ENCODE results near the gene SINHCAF.

SINHCAF gene

DNA sequence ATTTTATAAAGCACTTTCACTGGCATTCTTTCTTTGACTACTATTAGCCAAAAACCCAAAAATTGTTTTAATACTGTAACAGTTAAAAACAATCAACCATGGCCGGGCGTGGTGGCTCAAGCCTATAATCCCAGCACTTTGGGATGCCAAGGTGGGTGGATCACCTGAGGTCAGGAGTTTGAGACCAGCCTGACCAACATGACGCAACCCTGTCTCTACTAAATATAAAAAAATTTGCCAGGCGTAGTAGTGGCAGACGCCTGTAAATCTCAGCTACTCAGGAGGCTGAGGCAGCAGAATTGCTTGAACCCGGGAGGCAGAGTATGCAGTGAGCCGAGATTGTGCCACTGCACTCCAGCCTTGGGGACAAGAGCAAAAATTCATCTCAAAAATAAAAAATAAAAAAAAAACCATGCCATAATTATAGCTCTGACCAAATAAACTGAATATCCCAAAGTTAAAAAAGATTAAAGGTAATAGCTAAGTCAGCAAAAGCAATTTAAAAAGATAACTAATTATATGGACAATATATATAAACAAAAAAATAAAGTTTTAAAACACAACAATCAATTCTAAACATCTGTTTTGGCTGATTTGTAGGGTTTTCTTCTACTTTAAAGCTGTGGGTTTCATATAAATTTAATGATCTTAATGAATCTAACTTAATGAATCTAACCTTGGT is 10.0 kb downstream of the SINHCAF start (continued):
- no peak for TF ChIP-seq TCF4 (CRISPR knock-in tag; IDR thresholded peaks at IDR 0.05; ENCODE audit: borderline replicate concordance)

GRCh38 chr12:31315044-31315715 is 10.8 kb downstream of the SINHCAF start:
- ATAC-seq: no peak

GRCh38 chr12:31312431-31312830 is 13.5 kb downstream of the SINHCAF start:
- no peak for TF ChIP-seq GLIS3 (CRISPR knock-in tag; IDR thresholded peaks at IDR 0.05)
- TF ChIP-seq SNAI2 (CRISPR knock-in tag; IDR thresholded peaks at IDR 0.05): no peak
- TF ChIP-seq ZC3H10 (CRISPR knock-in tag; IDR thresholded peaks at IDR 0.05): no peak
- TF ChIP-seq CSRNP3 (CRISPR knock-in tag; IDR thresholded peaks at IDR 0.05): no peak
- no peak for TF ChIP-seq ZNF8 (CRISPR knock-in tag; IDR thresholded peaks at IDR 0.05)
- no peak for TF ChIP-seq ZNF70 (CRISPR knock-in tag; IDR thresholded peaks at IDR 0.05)
- TF ChIP-seq ESRRG (CRISPR knock-in tag; IDR thresholded peaks at IDR 0.05): no peak
- no peak for TF ChIP-seq ZNF565 (CRISPR knock-in tag; conservative IDR thresholded peaks at IDR 0.05; ENCODE audit: low read depth)
- TF ChIP-seq ISL1 (CRISPR knock-in tag; IDR thresholded peaks at IDR 0.05): no peak
- no peak for TF ChIP-seq CSDC2 (CRISPR knock-in tag; IDR thresholded peaks at IDR 0.05)
- TF ChIP-seq ARNTL (CRISPR knock-in tag; IDR thresholded peaks at IDR 0.05; ENCODE audit: borderline replicate concordance, low read depth): no peak
- TF ChIP-seq OSR1 (CRISPR knock-in tag; IDR thresholded peaks at IDR 0.05): no peak
- no peak for ATAC-seq

More at GRCh38 chr12:31315044-31315715, 10.8 kb downstream of the SINHCAF start:
- no peak for TF ChIP-seq PATZ1 (CRISPR knock-in tag; IDR thresholded peaks at IDR 0.05; ENCODE audit: borderline replicate concordance)
- no peak for TF ChIP-seq ZNF565 (CRISPR knock-in tag; conservative IDR thresholded peaks at IDR 0.05; ENCODE audit: low read depth)
- TF ChIP-seq OSR1 (CRISPR knock-in tag; IDR thresholded peaks at IDR 0.05): no peak
- TF ChIP-seq TOX (CRISPR knock-in tag; IDR thresholded peaks at IDR 0.05; ENCODE audit: borderline replicate concordance): no peak
- TF ChIP-seq SNAI2 (CRISPR knock-in tag; IDR thresholded peaks at IDR 0.05): no peak
- no peak for TF ChIP-seq ISL1 (CRISPR knock-in tag; IDR thresholded peaks at IDR 0.05)
- no peak for TF ChIP-seq ESRRG (CRISPR knock-in tag; IDR thresholded peaks at IDR 0.05)
- no peak for TF ChIP-seq RARB (CRISPR knock-in tag; IDR thresholded peaks at IDR 0.05)
- TF ChIP-seq PPARA (CRISPR knock-in tag; IDR thresholded peaks at IDR 0.05; ENCODE audit: borderline replicate concordance): no peak
- no peak for TF ChIP-seq CSDC2 (CRISPR knock-in tag; IDR thresholded peaks at IDR 0.05)
- no peak for TF ChIP-seq ZNF8 (CRISPR knock-in tag; IDR thresholded peaks at IDR 0.05)
- no peak for TF ChIP-seq ARNTL (CRISPR knock-in tag; IDR thresholded peaks at IDR 0.05; ENCODE audit: borderline replicate concordance, low read depth)
- TF ChIP-seq, protein P1, sequence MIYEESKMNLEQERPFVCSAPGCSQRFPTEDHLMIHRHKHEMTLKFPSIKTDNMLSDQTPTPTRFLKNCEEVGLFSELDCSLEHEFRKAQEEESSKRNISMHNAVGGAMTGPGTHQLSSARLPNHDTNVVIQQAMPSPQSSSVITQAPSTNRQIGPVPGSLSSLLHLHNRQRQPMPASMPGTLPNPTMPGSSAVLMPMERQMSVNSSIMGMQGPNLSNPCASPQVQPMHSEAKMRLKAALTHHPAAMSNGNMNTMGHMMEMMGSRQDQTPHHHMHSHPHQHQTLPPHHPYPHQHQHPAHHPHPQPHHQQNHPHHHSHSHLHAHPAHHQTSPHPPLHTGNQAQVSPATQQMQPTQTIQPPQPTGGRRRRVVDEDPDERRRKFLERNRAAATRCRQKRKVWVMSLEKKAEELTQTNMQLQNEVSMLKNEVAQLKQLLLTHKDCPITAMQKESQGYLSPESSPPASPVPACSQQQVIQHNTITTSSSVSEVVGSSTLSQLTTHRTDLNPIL (CRISPR knock-in tag; IDR thresholded peaks at IDR 0.05; ENCODE audit: low read depth): no peak
- TF ChIP-seq ZC3H10 (CRISPR knock-in tag; IDR thresholded peaks at IDR 0.05): no peak
- TF ChIP-seq GLIS3 (CRISPR knock-in tag; IDR thresholded peaks at IDR 0.05): no peak

DNA sequence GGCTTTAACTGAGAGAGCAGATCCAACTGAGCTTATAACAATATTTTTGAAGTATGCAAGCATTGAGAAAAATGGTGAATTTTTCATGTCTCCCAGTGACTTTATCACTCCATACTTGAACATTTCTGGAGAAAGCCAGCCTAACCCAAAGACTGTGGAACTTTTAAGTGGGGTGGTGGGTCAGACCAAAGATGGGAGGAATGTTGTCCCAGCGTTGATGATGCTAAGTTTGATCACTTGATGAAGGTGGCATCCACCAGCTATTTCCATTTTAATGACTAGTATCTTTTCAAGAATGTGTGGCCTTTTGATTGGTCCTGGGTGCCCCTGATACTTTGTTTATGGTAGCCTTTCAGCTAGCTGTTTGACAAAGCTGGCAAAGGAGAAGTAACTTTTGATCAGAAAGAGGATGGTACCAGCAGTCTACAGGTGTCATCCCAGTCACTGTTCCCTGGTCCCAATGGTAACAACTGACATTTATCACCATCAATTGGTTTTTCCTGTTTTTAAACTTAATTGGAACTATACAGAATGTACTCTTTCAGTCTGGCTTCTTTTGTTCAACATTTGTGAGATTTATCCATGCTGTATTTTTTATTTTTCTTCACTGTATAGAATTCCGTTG is 14.2 kb downstream of the SINHCAF start:
- TF ChIP-seq TCF4 (CRISPR knock-in tag; IDR thresholded peaks at IDR 0.05; ENCODE audit: borderline replicate concordance) (no peak), POU6F1 (CRISPR knock-in tag; IDR thresholded peaks at IDR 0.05; ENCODE audit: borderline replicate concordance, low read depth) (no peak), ISL1 (CRISPR knock-in tag; IDR thresholded peaks at IDR 0.05) (no peak), ZNF70 (CRISPR knock-in tag; IDR thresholded peaks at IDR 0.05) (no peak), OSR1 (CRISPR knock-in tag; IDR thresholded peaks at IDR 0.05) (no peak), RARB (CRISPR knock-in tag; IDR thresholded peaks at IDR 0.05) (no peak), ZNF565 (CRISPR knock-in tag; conservative IDR thresholded peaks at IDR 0.05; ENCODE audit: low read depth) (no peak), ZNF8 (CRISPR knock-in tag; IDR thresholded peaks at IDR 0.05) (no peak), PPARA (CRISPR knock-in tag; IDR thresholded peaks at IDR 0.05; ENCODE audit: borderline replicate concordance) (no peak), PATZ1 (CRISPR knock-in tag; IDR thresholded peaks at IDR 0.05; ENCODE audit: borderline replicate concordance) (no peak)
- ATAC-seq: no peak

Measured in SK-N-SH treated with all-trans-retinoic acid at 6 μM for 48 hours (cell line).